ENCODE measurements around the gene CDRT15L2.
"Not testable (repeated sequence)": the region's sequence is repeated elsewhere in the genome, so short reads cannot be mapped to it uniquely, and the experiment has no call there.

The CDRT15L2 gene

DNA sequence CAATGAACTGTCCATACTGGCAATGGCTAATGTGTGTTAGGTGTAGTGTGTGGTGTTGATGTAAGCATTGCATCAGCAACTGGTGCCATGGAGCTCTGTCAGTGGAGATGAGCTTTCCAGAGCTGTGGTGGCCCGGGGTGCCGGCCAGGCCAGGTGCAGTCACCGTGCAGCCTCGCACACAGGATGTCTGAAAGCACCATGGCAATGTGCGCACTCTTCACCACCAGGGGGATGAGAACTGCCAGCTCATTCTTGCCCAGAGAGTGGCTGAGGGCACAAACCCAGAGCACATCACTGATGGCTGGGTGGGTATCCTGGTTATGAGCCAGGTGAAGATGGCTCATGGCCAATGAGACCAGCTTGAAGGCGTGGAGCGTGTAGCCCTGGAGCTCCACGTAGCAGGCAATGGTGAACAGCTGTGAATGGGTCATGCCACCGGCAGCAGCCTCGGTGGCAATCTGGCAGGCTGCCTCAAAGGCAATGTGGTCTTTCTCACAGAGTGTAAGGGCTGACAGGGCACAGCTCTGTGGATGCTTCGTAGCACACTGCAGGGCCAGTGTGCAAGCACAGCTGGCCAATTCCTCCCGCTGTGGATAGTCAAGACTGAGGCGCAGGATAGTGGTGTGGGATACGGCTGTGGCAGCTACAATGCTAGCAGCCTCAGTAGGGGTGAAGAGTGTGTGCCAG, 4.5 kb downstream of the CDRT15L2 start:
- DNase-seq = not testable (repeated sequence)

DNA sequence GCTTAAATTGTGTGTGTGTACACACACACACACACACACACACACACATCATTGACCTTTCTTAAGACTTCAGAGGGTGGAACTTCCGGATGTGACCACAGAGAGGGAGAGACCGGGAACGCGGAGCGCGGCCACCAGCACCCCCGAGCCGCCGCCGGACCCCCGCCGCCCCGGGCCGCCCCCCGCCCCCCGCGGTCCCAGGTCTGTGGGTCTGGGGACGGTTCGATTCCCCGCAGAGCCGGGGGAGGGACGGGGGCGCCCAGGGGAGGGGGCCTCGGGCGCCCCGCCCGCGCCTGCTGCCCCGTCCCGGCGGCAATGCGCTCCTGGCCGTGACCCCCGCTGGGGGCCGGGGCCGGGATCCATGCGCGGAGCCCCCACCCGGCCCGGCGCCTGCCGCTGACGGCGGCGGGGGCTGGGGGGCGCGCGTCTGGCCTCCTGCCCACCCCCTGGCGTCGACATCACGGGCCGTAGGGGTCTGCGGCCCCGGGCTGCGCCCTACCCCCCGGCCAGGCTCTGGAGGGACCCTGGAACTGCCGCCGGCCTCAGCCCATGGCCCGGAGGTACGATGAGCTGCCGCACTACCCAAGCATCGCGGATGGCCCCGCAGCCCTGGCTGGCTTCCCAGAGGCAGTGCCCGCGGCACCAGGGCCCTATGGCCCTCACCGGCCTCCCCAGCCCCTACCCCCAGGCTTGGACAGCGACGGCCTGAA, 9.4 kb downstream of the CDRT15L2 start:
- DNase-seq = not testable (repeated sequence)

DNA sequence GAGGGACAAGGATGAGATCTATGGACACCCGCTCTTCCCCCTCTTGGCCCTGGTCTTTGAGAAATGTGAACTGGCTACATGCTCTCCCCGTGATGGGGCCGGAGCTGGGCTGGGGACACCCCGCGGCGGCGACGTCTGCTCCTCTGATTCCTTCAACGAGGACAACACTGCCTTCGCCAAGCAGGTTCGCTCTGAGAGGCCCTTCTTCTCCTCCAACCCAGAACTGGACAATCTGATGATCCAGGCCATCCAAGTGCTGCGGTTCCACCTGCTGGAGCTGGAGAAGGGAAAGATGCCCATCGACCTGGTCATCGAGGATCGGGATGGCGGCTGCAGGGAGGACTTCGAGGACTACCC, 9.9 kb downstream of the CDRT15L2 start:
- DNase-seq = not testable (repeated sequence)

DNA sequence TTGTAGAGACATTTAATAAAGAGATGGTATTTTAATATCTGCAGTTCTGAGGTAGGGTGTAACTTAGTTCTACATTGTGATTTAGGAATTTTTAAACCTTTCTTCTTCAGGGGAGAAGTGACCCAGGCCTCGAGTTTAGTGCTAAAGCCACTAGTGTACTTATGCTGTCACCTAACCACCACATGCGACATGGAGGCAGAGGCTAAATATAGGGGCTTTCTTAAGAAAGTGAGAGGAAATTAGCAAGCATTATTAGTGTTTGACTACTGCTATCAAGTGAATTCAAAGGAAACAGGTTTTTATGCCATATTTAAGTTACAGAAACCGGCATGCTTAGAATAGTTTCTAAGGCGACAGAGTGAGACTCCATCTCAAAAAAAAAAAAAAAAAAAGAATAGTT, 11.5 kb downstream of the CDRT15L2 start:
- not testable (repeated sequence) for DNase-seq

DNA sequence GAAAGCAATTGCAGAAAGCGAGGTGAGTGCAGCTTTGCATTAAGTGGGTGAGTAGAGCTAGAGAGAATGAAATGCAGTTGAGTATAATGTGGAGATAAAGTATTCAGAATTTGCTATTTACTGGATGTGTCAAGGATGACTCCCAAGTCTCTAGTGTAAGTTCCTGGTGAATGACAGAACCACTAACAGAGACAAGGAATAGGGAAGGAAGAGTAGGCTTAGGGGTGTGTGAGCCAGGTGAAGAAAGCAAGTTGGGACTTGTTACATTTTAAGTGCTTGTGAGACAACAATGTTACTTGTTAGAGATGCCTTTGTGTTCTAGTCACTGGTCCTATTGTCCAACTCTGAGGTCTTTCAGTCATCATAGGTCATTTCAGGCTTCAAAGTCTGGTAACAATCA, 26.0 kb downstream of the CDRT15L2 start:
- DNase-seq = not testable (repeated sequence)

DNA sequence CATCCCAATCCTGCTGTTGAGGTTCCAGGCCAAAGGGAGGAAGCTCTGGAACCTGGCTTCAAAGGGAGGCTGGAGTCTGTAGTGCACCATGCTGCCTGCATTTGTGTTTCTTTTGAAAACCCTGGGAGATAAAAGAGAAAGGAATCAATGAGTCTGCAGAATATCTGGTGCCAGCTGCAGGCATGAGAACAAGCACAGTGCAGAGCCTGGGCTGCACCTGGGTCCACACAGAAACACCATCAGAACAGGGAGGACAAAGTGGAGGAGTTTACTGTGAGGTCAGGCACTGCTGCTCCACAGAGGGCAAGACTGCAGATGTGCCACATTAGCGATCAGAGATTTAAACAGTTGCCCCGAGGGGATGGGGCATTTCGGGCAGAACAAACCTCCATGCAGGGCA, 30.0 kb downstream of the CDRT15L2 start:
- not testable (repeated sequence) for DNase-seq

DNA sequence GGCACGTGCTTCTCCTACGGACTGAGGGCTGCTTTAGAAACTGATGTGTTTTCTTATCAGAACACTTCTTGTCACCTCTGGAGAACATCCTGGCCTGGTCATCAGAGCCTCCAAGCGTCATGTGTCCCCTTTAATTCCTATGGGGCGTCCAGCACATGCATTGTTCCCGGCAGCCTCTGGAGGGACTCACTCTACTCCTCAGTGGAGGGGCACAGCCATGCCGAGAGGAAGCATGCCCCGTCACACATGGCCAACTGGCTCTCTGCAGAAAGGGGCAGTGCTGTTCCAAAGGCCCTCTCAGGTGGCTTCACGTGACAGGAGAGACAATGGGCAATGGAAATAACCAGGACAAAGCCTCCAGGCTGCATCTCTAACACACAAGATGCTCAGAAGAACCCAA, 31.8 kb downstream of the CDRT15L2 start:
- no peak for DNase-seq

DNA sequence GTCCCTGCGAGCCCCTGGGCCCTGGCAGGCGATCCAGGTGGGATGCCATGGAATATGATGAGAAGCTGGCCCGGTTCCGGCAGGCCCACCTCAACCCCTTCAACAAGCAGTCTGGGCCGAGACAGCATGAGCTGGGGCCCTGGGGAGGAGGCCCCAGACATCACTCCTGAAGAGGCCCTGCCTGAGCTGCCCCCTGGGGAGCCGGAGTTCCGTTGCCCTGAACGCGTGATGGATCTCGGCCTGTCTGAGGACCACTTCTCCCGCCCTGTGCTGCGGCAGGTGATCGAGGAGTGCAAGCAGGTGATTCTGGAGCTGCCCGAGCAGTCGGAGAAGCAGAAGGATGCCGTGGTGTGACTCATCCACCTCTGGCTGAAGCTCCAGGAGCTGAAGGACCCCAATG, 33.1 kb downstream of the CDRT15L2 start:
- no peak for DNase-seq

DNA sequence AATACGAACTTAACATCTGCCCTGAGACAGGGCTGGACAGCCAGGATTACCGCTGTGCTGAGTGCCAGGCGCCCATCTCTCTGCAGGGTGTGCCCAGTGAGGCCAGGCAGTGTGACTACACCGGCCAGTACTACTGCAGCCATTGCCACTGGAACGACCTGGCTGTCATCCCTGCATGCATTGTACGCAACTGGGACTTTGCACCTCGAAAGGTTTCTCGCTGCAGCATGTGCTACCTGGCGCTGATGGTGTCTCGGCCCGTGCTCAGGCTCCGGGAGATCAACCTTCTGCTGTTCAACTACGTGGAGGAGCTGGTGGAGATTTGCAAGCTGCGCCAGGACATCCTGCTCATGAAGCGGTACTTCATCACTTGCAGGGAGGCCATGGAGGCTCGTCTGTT, 33.7 kb downstream of the CDRT15L2 start:
- no peak for DNase-seq

DNA sequence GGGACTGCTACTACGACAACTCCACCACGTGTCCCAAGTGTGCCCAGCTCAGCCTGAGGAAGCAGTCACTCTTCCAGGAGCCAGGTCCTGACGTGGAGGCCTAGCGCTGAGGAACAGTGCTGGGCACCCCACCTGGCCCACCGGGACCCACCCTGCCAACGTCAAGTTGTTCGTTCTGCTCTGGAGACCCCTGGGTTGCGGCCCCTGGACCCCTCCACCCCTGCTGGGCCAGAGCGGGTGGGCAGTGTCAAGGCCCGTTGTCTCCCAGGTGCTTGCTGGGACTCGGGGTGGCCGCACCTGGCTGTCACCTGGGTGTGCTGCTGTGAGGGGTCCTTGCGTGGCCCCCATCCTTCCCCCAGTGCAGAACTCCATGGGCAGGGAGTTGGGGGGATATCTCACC, 34.4 kb downstream of the CDRT15L2 start:
- DNase-seq = no peak

DNA sequence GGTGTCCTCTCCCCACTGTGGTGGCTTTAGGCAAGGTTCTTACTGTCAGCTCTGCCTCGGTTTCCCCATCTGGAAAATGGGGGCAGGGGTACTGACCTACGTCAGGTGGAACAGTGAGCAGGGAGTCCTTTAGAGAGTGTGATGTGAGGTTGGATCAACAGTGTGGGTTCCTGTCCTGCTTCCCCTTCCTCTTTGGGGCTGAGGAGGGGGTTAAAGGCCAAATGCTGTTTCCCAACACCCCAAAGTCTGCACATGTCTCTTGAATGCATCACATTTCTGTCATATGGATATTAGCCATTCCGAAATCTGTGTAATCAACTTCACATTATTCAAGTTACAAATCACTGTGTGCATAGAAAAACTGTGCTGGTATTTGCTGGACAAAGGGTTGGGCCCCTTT, 35.9 kb downstream of the CDRT15L2 start:
- DNase-seq = not testable (repeated sequence)

Data from femur (tissue), 1 donor.